GM19328 (cell line): ENCODE data around the gene BPHL.
"Not testable (repeated sequence)": the region's sequence is repeated elsewhere in the genome, so short reads cannot be mapped to it uniquely, and the experiment has no call there.

Experiments used
- ATAC-seq: cut with Tn5 transposase; IDR thresholded peaks from one replicate; pipeline ENCODE4 v1.9.1; 2021; ENCODE audit warnings: mild to moderate bottlenecking, moderate library complexity; ENCODE audit not compliant: unreplicated experiment

BPHL gene

DNA sequence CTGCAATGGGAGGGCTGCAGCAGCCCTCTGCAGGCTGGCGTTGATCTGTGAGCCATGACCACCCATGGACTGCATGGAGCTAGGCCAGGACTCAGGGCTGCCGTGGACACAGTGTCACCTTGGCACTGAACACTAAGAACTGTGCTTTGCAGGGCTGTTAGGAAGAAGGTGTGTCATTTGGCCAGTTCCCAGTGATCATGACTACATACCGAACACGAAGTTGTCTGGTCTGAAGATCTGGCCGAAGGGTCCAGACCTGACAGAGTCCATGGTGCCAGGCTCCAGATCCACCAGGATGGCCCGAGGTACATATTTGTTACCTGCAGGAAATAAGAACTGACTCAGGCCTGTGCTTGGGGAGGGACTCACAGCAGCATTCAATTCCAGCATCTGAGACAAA lies 36.9 kb downstream of the BPHL start:
- ATAC-seq = not testable (repeated sequence)

DNA sequence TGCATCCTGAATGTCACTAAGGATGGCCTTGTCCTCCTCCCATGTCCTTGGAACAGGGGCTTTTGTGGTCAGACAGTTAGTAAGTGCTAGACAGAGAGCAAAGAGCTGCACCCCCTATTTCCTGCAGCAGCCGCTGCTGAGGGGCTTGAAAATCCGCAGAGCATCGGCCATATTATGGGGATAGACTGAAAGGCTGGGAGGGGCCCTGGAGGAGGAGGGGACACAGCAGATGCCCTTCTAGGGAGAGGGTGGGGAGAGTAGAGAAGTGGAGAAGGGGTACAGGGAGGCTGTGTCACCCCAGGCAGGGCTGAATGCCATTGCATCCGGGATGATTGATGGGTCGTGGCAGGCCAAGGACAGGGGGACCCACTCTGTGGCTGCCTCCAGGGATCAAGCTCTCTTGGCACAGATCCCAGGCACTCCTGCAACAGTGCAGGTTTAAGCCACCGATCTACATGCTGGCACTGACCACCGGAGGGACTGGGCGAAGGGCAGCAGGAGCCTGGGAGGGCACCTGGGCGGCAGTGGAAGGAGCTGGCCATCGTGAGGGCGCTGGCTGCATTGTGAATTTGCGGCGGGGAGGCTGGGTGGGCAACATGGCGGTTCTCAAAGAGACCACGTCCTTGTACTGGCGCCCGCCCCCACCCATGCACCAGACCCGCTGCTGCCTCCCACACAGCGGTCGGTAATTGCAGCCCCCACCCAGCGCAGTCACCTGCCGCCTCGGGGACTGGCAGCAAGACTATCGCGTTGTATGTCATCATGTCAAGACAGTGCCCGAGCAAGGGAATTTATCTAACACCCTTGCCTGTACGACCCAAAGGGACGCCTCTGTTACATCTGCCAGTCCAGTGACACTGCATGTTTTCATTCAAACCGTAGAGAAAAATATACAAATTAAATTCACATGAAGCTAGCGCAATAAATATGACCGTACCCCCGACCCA lies 37.9 kb downstream of the BPHL start:
- not testable (repeated sequence) for ATAC-seq

DNA sequence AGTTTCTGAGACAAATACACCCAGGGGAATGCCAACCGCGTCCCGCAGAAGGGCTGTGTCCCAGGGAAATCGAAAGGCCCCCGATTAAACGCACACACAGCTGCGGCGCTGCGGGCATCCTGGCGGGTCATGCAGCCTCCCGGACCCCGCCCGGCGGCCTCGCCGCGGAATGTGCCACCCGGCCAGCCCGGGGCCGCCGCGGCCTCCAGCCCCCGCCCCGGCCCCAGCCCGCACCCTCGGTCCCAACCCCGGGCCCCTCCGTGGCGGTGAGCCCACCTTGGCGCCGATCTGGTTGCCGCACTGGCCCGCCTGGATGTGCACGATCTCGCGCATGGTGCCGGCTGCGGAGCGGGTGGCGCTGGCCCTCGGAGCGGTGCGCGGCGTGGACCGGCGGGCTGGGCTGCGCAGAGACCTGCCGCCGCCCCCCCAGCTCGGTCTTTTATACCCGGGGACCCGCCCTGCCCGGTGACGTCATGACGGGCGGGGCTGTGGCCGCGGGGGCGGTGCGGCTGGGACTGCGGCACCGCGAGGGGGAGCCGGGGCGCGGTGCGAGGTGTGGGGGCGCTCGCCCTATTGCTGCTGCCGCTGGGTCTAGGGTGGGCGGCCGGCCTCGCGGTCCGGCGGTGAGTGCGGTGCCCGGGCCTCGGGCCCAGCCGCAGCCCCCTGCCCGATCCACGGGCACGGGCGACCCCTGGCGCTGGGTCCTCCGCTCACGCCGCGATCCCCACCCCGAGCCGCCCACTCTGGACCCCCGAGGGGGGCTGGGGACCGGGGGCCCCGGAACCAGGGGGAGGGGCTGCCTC lies 38.8 kb downstream of the BPHL start, which contains the start of gene TUBB2A:
Gene TUBB2A, minus strand, starts transcription at position 414 of the 803 bp plus-strand sequence. Its CDS starts 81 bp downstream, at position 333.
- ATAC-seq = peak; percentile 67

DNA sequence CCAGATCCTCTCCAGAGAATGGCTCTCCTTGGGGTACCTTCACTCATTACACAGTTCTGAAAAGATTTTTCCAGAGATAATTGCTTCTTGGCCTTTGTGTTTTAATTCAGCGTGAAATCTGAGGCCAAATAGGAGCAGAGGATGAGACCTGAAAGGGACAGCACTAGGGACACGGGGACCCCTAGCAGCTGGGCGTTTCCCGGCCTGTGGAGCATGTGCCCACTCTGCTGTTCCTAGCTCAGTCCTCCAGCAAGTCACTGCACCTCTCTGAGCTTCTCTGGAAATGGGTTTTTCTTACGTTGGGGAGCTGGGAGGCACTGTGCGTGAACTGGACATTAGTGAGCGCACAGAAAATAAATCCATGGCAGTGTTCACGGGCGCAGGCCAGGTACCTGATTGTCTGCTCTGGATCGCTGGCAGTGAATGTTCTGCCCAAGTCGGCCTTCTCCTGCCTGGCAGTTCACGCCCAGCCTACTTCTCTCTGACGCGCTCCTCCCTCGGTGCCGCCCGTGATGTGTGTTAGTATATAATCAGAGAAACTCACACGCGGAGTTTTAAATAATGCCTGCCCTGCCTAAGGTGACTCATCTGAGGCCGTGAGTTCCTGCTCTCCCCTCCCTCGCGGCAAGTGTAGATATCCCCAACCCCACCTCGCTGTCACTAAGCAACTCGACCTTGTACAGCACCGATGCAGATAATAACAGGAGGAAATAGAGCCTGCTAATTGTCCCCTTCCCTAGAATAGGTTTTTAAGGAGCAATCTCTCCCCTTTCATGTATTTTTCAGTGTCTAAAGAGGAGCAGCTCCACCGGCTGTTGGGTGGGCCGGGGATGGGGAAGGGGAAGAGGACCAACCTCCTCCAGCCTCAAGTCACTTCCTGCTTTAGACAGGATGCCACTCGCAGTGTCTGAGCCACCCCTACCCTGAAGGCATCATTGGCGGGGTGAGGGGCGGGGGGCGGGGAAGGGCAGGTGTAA lies 41.6 kb downstream of the BPHL start:
- ATAC-seq = no peak

DNA sequence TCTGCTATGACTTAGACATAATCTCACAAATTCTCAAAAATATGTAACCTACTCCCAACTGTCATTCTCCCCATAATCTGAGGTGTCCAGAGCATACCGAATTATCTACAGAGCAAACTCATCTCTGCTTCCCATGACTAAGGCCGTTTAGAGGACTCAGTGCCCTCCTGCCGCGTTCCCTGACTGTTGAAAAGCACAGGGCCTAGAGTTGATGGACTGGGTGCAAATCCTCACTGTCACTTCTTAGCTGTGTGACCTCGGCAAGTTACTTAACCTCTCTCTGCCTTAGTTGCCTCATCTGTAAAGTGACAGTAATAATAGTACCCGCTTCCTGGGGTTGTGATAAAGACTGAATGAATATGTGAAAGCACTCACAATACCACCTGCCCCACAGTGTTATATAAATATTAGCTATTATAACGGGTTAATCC lies 43.6 kb downstream of the BPHL start:
- ATAC-seq = no peak

DNA sequence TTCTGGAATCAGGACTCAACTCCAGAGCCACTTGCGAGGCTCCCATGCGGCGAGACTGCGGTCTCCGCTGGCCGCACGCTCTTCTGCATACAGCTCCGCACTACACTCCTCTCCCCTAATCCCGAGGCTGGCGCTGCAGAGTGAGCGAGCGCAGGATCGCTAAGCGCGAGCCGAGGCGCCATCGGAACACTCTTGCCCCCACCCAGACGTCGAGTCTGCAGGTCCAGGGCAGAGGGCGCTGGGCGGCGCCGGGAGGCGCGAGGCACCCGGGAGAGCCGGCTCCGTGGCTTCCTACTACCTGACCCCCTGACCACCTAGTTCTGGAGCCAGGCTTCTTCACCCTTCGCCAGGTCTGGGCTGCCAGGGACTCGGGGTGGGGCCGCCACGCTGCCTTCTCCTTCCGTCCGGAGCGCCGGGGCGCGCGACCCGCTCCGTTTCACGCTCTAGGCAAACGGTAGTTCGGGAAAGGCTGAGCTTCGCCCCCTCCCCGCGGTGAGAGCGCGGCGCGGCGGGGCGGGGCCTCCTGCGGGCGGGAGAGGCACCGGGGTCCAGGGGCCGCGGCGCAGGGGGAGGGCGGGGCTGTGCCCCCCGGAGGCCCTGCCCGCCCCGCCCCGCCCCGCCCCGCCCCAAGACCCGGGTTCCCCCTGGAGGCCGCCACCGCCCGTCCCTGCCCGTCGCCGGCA lies 44.2 kb downstream of the BPHL start:
- ATAC-seq = peak; percentile 52

DNA sequence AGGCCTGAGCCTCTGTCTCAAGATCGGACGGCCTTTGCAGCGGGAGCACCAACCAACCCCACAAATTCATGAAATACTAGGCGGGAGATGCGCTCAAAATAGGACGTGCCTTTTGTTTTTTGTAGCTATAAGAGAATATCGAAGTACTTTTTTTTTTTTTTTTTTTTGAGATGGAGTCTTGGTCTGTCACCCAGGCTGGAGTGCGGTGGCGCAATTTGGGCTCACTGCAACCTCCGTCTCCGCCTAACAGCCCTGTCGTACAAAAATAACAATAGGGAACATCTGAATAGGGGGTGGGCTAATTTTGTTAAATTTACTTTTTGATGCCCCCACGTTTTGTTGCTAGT lies 44.7 kb downstream of the BPHL start:
- ATAC-seq = no peak

DNA sequence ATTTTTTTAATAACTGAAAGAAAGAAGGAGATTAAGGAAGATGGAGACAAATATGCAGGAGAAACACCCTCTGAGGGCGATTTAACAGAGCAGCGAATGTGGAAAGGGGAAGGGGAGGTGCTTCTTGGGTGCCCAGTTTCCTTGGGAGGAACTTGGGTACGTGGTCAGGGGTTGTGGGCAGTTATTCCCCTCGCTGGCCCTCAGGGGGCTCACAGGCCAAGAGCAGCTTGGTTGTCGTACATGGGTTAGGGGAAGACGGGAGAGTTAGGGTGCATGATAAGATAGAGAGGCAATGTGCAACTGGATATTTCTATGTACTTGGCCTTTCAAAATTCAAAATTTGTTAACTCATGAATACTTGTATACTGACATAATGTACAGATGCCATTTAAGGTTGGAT lies 45.9 kb downstream of the BPHL start:
- ATAC-seq = no peak

DNA sequence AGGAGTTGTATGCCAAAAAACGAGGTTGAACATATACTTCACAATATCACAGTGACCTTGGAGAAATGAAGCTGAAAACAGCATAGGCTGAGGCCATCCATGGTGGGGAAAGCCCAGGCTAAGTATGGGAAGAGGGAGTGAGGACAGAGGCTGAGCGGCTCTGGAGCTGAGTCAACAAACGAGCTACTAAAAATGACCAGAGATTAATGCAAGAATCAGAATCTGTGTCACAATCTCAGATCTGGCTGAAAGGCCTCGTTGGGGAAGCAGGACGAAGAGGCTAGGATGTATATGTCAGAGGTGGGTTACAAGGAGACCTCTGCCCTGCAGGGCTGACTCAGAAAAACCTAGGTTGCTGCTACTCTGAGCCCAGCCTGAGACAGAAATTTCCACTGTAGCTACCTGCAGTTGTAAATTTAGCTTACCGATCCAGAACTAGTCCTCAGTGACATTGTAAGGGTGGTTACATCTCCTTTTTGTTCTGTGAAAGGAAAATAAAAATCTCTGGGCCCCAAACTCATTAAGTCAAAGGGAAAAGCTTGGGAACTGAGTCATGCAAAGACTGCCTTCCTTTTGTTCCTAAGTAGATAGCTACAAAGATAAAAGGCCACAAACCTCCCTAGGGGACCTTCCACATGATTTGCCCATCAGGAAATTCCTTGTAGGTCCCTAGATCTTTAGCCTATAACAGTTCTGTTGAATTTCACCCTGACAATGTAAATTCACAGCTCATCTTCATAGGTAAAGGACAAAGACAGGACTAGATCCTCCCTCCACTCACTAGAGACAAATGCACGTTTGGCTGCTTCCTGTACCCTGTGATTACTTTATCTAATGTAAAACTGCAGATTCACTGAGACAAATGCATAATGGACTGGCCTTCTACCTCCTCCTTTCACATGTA lies 47.4 kb downstream of the BPHL start:
- no peak for ATAC-seq

DNA sequence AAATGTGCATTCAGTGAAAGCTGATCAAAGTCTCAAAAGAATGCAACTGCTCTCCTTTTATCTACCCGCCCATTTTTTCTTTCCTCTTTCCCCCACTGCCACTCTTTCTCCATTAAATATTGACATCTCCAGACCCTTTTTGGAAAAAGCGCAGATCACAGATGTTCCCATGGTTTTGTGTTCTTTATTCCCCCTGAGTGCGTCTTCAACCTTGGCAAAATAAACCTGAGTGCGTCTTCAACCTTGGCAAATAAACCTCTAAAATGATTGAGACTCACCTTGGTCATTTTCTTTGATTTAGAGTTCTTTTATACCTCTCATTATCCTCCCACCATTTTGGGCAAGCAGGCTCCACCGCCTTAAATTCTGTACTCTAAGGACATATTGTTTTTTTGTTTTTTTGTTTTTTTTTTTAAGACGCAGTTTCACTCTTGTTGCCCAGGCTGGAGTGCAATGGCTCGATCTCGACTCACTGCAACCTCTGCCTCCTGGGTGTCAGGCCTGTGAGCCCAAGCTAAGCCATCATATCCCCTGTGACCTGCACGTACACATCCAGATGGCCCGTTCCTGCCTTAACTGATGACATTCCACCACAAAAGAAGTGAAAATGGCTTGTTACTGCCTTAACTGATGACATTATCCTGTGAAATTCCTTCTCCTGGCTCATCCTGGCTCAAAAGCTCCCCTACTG lies 48.2 kb downstream of the BPHL start:
- ATAC-seq = not testable (repeated sequence)

DNA sequence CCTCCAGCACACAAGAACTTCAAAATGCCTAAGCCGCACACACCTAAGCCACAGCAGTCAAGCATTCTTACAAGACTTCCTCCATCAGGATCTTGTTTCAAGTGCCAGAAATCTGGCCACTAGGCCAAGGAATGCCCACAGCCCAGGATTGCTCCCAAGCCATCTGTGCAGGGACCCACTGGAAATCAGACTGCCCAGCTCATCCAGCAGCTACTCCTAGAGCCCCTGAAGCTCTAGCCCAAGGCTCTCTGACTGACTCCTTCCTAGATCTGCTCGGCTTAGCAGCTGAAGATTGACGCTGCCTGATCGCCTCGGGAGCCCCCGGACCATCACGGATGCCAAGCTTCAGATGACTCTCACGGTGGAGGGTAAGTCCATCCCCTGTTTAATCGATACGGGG lies 49.5 kb downstream of the BPHL start:
- ATAC-seq = not testable (repeated sequence)

DNA sequence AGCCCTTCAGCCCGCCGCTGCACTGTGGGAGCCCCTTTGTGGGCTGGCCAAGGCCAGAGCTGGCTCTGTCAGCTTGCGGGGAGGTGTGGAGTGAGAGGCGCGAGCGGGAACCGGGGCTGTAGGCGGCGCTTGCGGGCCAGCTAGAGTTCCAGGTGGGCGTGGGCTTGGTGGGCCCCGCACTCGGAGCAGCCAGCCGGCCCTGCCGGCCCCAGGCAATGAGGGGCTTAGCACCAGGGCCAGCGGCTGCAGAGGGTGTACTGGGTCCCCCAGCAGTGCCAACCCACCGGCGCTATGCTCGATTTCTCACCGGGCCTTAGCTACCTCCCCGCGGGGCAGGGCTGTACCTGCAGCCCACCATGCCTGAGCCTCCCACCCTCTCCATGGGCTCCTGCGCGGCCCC lies 52.2 kb downstream of the BPHL start:
- ATAC-seq = not testable (repeated sequence)

DNA sequence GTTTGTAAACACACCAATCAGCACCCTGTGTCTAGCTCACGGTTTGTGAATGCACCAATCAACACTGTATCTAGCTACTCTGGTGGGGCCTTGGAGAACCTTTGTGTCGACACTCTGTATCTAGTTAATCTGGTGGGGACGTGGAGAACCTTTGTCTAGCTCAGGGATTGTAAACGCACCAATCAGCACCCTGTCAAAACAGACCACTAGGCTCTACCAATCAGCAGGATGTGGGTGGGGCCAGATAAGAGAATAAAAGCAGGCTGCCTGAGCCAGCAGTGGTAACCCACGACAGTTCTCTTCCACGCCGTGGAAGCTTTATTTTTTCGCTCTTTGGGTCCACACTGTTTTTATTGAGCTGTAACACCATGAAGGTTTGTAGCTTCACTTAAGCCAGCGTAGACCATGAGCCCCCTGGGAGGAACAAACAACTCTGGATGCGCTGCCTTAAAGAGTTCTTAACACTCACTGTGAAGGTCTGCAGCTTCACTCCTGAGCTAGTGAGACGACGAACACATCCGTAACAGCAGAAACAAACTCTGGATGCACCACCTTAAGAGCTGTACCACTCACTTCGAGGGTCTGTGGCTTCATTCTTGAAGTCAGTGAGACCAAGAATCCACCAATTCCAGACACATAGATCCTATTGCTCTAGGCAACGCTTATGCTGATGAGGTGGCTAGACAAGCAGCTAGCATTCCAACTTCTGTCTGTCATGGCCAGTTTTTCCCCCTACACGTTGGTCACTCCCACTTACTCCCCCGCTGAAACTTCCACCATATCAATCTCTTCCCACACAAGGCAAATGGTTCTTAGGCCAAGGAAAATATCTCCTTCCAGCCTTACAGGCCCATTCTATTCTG lies 53.0 kb downstream of the BPHL start:
- not testable (repeated sequence) for ATAC-seq

DNA sequence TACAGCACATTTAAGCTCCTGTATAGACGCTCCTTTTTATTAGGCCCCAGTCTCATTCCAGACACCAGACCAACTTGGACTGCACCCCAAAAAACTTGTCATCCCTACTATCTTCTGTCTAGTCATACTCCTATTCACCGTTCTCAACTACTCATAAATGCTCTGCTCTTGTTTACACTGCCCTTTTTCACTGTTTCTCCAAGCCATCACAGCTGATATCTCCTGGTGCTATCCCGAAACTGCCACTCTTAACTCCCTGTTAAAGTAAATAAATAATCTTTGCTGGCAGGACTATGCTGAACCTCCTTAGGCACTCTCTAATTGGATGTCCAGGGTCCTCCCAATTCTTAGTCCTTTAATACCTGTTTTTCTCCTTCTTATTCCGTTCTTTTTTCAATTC lies 54.3 kb downstream of the BPHL start:
- not testable (repeated sequence) for ATAC-seq

DNA sequence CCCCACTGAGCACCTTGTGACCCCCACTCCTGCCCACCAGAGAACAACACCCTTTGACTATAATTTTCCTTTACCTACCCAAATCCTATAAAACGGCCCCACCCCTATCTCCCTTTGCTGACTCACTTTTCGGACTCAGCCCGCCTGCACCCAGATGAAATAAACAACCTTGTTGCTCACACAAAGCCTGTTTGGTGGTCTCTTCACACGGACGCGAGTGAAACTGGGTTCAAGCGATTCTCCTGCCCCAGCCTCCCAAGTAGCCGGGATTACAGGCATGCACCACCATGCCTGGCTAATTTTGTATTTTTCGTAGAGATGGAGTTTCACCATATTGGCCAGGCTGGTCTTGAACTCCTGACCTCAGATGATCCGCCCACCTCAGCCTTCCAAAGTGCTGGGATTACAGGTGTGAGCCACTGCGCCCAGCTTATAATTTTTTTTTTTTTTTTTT lies 55.2 kb downstream of the BPHL start:
- ATAC-seq = not testable (repeated sequence)

DNA sequence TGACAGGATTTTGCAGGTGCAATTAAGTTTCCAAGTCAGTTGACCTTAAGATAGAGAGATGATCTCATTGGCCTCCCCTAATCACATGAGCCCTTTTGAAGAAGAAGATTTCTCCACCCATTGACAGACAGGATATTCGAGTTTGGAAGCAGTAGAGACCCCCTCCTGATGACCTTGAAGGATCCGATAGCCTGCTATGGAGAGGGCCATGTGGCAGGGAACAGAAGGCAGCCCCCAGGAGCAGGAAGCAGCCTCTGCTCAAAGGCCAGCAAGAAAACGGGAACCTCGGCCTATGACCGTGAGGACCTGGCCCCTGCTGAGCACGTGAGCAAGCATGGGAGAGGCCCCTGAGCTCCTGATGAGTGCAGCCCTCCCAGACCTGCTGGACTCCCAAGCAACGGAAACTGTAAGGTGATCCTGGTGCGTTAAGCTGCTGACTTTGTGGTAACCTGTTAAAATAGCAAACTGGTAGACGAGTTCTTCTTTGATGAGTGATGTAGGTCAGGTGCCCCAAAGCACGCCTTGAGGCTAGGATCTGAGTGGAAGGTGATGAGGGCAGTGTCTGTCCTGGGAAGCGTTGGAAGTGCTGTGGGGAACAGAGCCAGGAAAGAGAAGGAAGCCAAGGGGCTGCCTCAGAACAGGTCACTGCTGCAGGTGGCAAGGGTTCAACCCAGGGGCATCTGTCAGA lies 57.3 kb downstream of the BPHL start:
- no peak for ATAC-seq
